ENCODE data around the gene PCDHA12.
"Not testable (repeated sequence)": the region's sequence is repeated elsewhere in the genome, so short reads cannot be mapped to it uniquely, and the experiment has no call there.

Gene PCDHA12

DNA sequence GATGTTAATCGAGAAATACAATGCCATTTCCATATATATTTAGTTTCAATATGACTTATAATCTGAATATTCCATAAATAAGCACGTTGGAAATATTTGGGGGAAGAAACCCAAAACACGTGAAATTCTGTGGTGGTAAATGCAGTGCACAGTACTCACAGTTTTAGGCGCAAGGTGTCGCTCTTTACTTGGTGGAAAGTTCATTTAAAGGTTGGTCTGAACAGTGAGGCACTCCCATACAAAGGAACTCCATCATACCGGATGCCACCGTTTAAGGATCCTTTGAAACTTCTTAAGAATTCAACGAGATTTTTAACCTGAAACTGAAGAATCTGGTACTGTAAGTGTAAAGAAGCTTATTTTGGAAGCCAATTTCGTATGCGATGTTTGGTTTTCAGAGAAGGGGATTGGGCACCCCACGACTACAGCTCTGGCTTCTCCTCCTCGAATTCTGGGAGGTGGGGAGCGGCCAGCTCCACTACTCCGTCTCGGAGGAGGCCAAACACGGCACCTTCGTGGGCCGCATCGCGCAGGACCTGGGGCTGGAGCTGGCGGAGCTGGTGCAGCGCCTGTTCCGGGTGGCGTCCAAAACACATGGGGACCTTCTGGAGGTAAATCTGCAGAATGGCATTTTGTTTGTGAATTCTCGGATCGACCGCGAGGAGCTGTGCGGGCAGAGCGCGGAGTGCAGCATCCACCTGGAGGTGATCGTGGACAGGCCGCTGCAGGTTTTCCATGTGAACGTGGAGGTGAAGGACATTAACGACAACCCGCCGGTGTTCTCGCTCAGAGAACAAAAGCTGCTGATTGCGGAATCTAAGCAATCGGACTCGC lies 6.2 kb upstream of the PCDHA12 start, which contains the start of gene PCDHA11:
TSS of gene PCDHA11 (plus strand) at position 237 of the 834 bp plus-strand sequence. CDS start at position 384, 147 bp downstream.
- WGBS, 2 experiments (ENCODE audit: insufficient coverage in 2 of 2) = 56 to 59% methylated on average over 31 to 38 of the region's 41 CpGs
- peak within 1 kb of the TSS; percentile 47 for H3K4me3 ChIP-seq (ENCODE audit: extremely low read depth, insufficient read depth, low read length, poor library complexity, severe bottlenecking)

DNA sequence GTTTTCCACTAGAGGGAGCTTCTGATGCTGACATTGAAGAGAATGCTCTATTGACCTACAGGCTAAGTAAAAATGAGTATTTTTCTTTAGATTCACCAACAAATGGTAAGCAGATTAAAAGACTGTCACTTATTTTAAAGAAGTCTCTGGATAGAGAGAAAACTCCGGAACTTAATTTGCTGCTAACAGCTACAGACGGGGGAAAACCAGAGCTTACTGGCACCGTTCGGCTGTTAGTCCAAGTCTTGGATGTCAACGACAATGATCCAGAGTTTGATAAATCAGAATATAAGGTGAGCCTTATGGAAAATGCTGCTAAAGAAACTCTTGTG lies 5.6 kb upstream of the PCDHA12 start:
- H3K9me3 ChIP-seq (ENCODE audit: control insufficient read depth, low read length) = peaks cover 12% of the 10 kb centered on the region
- H3K27ac ChIP-seq (ENCODE audit: low read depth, low read length, severe bottlenecking) = peak overlapping the region; percentile 26
- peak overlapping the region; percentile 47 for H3K4me3 ChIP-seq (ENCODE audit: extremely low read depth, insufficient read depth, low read length, poor library complexity, severe bottlenecking)
- no peaks in the 10 kb centered on the region for H3K4me1 ChIP-seq (ENCODE audit: control insufficient read depth, insufficient read depth, low read length, poor library complexity, severe bottlenecking)
- WGBS, 2 experiments (ENCODE audit: insufficient coverage in 2 of 2) = 92 to 96% methylated on average over 5 of the region's 5 CpGs
- H3K36me3 ChIP-seq (ENCODE audit: control insufficient read depth, insufficient read depth, low read length) = no peaks in the 10 kb centered on the region

More for the DNA sequence above, 6.2 kb upstream of the PCDHA12 start, which contains the start of gene PCDHA11:
- Histone ChIP-seq H3K4me1 (ENCODE audit: control insufficient read depth, insufficient read depth, low read length, poor library complexity, severe bottlenecking) (no peaks in the 10 kb centered on the region), H3K27ac (ENCODE audit: low read depth, low read length, severe bottlenecking) (peak within 1 kb of the TSS; percentile 26), H3K36me3 (ENCODE audit: control insufficient read depth, insufficient read depth, low read length) (no peaks in the 10 kb centered on the region), H3K9me3 (ENCODE audit: control insufficient read depth, low read length) (peaks cover 12% of the 10 kb centered on the region)

DNA sequence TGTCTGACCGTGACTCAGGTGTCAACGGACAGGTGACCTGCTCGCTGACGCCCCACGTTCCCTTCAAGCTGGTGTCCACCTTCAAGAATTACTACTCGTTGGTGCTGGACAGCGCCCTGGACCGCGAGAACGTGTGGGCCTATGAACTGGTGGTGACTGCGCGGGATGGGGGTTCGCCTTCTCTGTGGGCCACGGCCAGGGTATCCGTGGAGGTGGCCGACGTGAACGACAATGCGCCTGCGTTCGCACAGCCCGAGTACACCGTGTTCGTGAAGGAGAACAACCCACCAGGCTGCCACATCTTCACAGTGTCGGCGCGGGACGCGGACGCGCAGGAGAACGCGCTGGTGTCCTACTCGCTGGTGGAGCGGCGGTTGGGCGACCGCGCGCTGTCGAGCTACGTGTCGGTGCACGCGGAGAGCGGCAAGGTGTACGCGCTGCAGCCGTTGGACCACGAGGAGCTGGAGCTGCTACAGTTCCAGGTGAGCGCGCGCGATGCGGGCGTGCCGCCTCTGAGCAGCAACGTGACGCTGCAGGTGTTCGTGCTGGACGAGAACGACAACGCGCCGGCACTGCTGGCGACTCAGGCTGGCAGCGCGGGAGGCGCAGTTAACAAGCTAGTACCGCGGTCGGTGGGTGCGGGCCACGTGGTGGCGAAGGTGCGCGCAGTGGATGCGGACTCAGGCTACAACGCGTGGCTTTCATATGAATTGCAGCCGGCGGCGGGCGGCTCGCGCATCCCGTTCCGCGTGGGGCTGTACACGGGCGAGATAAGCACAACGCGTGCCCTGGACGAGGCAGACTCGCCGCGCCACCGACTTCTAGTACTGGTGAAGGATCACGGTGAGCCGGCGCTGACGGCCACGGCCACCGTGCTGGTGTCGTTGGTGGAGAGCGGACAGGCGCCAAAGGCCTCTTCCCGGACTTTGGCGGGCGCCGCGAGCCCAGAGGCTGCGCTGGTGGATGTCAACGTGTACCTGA lies 4.6 kb upstream of the PCDHA12 start:
- H3K9me3 ChIP-seq (ENCODE audit: control insufficient read depth, low read length) = peaks cover 12% of the 10 kb centered on the region
- H3K4me1 ChIP-seq (ENCODE audit: control insufficient read depth, insufficient read depth, low read length, poor library complexity, severe bottlenecking) = no peaks in the 10 kb centered on the region
- 96 to 98% methylated on average over 100 to 114 of the region's 114 CpGs for WGBS, 2 experiments (ENCODE audit: insufficient coverage in 2 of 2)
- H3K27ac ChIP-seq (ENCODE audit: low read depth, low read length, severe bottlenecking) = no peak overlapping the region
- H3K4me3 ChIP-seq (ENCODE audit: extremely low read depth, insufficient read depth, low read length, poor library complexity, severe bottlenecking) = no peak overlapping the region
- no peaks in the 10 kb centered on the region for H3K36me3 ChIP-seq (ENCODE audit: control insufficient read depth, insufficient read depth, low read length)

DNA sequence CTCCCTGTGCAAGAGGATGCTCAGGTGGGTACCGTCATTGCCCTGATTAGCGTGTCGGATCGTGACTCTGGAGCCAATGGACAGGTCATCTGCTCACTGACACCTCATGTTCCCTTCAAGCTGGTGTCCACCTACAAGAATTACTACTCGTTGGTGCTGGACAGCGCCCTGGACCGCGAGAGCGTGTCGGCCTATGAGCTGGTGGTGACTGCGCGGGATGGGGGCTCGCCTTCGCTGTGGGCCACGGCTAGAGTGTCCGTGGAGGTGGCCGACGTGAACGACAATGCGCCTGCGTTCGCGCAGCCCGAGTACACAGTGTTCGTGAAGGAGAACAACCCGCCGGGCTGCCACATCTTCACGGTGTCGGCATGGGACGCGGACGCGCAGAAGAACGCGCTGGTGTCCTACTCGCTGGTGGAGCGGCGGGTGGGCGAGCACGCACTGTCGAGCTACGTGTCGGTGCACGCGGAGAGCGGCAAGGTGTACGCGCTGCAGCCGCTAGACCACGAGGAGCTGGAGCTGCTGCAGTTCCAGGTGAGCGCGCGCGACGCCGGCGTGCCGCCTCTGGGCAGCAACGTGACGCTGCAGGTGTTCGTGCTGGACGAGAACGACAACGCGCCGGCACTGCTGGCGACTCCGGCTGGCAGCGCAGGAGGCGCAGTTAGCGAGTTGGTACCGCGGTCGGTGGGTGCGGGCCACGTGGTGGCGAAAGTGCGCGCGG lies 1.6 kb downstream of the PCDHA12 start:
- not testable (repeated sequence) for H3K4me1 ChIP-seq (ENCODE audit: control insufficient read depth, insufficient read depth, low read length, poor library complexity, severe bottlenecking); H3K9me3 ChIP-seq (ENCODE audit: control insufficient read depth, low read length); H3K4me3 ChIP-seq (ENCODE audit: extremely low read depth, insufficient read depth, low read length, poor library complexity, severe bottlenecking); H3K27ac ChIP-seq (ENCODE audit: low read depth, low read length, severe bottlenecking)
- 96 to 98% methylated on average over 71 to 75 of the region's 80 CpGs for WGBS, 2 experiments (ENCODE audit: insufficient coverage in 2 of 2)
- H3K36me3 ChIP-seq (ENCODE audit: control insufficient read depth, insufficient read depth, low read length) = peaks cover 16% of the 10 kb centered on the region

DNA sequence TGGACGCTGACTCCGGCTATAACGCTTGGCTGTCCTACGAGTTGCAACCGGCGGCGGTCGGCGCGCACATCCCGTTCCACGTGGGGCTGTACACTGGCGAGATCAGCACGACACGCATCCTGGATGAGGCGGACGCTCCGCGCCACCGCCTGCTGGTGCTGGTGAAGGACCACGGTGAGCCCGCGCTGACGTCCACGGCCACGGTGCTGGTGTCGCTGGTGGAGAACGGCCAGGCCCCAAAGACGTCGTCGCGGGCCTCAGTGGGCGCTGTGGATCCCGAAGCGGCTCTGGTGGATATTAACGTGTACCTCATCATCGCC lies 2.1 kb downstream of the PCDHA12 start:
- H3K4me3 ChIP-seq (ENCODE audit: extremely low read depth, insufficient read depth, low read length, poor library complexity, severe bottlenecking) = no peak overlapping the region
- 95 to 97% methylated on average over 35 to 37 of the region's 37 CpGs for WGBS, 2 experiments (ENCODE audit: insufficient coverage in 2 of 2)
- H3K9me3 ChIP-seq (ENCODE audit: control insufficient read depth, low read length) = no peaks in the 10 kb centered on the region
- H3K36me3 ChIP-seq (ENCODE audit: control insufficient read depth, insufficient read depth, low read length) = peaks cover 21% of the 10 kb centered on the region
- no peak overlapping the region for H3K27ac ChIP-seq (ENCODE audit: low read depth, low read length, severe bottlenecking)
- no peaks in the 10 kb centered on the region for H3K4me1 ChIP-seq (ENCODE audit: control insufficient read depth, insufficient read depth, low read length, poor library complexity, severe bottlenecking)

DNA sequence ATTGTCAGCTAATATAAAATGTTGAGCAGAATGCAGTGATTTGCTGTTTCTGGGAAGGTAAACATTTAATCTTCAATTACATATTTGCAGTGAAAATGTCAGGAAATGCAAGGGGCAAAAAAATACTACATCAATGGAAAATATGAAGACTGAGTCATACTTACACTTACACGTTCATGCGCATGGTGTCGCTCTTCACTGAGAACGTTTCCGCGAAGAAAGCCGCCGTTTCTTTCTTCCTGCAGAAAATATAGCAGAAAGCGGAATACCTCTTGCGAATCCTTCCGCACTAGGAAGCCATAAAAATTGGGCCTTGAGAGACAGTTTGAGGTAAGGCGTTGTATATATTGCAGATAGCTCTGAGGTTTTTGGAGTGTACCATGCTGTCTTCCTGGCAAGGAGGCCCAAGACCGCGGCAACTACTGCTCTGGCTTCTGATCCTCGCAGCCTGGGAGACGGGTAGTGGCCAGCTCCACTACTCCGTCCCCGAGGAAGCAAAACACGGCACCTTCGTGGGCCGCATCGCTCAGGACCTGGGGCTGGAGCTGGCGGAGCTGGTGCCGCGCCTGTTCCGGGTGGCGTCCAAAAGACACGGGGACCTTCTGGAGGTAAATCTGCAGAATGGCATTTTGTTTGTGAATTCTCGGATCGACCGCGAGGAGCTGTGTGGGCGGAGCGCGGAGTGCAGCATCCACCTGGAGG lies 6.9 kb downstream of the PCDHA12 start, which contains the start of gene PCDHA13:
TSS of gene PCDHA13 (plus strand) at position 236 of the 702 bp plus-strand sequence. CDS start at position 381, 145 bp downstream.
- 72 to 87% methylated on average over 13 to 19 of the region's 35 CpGs for WGBS, 2 experiments (ENCODE audit: insufficient coverage in 2 of 2)
- Histone ChIP-seq H3K27ac (ENCODE audit: low read depth, low read length, severe bottlenecking) (no peak within 1 kb of the TSS), H3K36me3 (ENCODE audit: control insufficient read depth, insufficient read depth, low read length) (peaks cover 23% of the 10 kb centered on the region), H3K4me1 (ENCODE audit: control insufficient read depth, insufficient read depth, low read length, poor library complexity, severe bottlenecking) (no peaks in the 10 kb centered on the region), H3K9me3 (ENCODE audit: control insufficient read depth, low read length) (no peaks in the 10 kb centered on the region), H3K4me3 (ENCODE audit: extremely low read depth, insufficient read depth, low read length, poor library complexity, severe bottlenecking) (peak within 1 kb of the TSS; percentile 17)

DNA sequence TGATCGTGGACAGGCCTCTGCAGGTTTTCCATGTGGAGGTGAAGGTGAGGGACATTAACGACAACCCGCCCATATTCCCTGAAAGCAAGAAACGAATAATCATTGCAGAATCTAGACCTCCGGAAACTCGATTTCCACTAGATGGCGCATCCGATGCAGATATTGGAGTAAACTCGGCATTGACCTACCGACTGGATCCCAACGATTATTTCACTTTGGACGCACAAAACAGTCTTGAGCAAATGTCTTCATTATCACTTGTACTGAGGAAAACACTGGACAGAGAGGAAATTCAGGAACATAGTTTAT lies 7.4 kb downstream of the PCDHA12 start:
- 60 to 64% methylated on average over 11 to 12 of the region's 12 CpGs for WGBS, 2 experiments (ENCODE audit: insufficient coverage in 2 of 2)
- Histone ChIP-seq H3K36me3 (ENCODE audit: control insufficient read depth, insufficient read depth, low read length) (peaks cover 18% of the 10 kb centered on the region), H3K4me1 (ENCODE audit: control insufficient read depth, insufficient read depth, low read length, poor library complexity, severe bottlenecking) (no peaks in the 10 kb centered on the region), H3K4me3 (ENCODE audit: extremely low read depth, insufficient read depth, low read length, poor library complexity, severe bottlenecking) (peak overlapping the region; percentile 17), H3K27ac (ENCODE audit: low read depth, low read length, severe bottlenecking) (no peak overlapping the region), H3K9me3 (ENCODE audit: control insufficient read depth, low read length) (no peaks in the 10 kb centered on the region)

DNA sequence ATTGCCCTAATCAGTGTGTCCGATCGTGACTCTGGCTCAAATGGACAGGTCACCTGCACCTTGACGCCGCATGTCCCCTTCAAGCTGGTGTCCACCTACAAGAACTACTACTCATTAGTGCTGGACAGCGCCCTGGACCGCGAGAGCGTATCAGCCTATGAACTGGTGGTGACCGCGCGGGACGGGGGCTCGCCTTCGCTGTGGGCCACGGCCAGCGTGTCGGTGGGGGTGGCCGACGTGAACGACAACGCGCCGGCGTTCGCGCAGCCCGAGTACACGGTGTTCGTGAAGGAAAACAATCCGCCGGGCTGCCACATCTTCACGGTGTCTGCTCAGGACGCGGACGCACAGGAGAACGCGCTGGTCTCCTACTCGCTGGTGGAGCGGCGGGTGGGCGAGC lies 8.3 kb downstream of the PCDHA12 start:
- Histone ChIP-seq H3K4me3 (ENCODE audit: extremely low read depth, insufficient read depth, low read length, poor library complexity, severe bottlenecking) (no peak overlapping the region), H3K9me3 (ENCODE audit: control insufficient read depth, low read length) (no peaks in the 10 kb centered on the region), H3K36me3 (ENCODE audit: control insufficient read depth, insufficient read depth, low read length) (peaks cover 17% of the 10 kb centered on the region), H3K27ac (ENCODE audit: low read depth, low read length, severe bottlenecking) (no peak overlapping the region), H3K4me1 (ENCODE audit: control insufficient read depth, insufficient read depth, low read length, poor library complexity, severe bottlenecking) (no peaks in the 10 kb centered on the region)
- 95 to 97% methylated on average over 33 to 38 of the region's 41 CpGs for WGBS, 2 experiments (ENCODE audit: insufficient coverage in 2 of 2)

DNA sequence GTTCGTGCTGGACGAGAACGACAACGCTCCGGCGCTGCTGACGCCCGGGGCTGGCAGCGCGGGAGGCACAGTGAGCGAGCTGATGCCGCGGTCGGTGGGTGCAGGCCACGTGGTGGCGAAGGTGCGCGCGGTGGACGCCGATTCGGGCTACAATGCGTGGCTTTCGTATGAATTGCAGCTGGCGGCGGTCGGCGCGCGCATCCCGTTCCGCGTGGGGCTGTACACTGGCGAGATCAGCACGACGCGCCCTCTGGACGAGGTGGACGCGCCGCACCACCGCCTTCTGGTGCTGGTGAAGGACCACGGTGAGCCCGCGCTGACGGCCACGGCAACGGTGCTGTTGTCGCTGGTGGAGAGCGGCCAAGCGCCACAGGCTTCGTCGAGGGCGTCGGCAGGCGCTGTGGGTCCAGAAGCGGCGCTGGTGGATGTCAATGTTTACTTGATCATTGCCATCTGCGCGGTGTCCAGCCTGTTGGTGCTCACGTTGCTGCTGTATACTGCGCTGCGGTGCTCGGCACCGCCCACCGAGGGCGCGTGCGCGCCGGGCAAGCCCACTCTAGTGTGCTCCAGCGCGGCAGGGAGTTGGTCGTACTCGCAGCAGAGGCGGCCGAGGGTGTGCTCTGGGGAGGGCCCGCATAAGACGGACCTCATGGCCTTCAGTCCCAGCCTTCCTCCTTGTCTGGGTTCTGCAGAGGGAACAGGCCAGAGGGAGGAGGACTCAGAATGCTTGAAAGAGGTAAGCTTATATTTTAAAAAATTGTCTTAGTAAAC lies 9.0 kb downstream of the PCDHA12 start:
- H3K27ac ChIP-seq (ENCODE audit: low read depth, low read length, severe bottlenecking) = no peak overlapping the region
- H3K9me3 ChIP-seq (ENCODE audit: control insufficient read depth, low read length) = no peaks in the 10 kb centered on the region
- no peak overlapping the region for H3K4me3 ChIP-seq (ENCODE audit: extremely low read depth, insufficient read depth, low read length, poor library complexity, severe bottlenecking)
- 96 to 98% methylated on average over 77 to 78 of the region's 79 CpGs for WGBS, 2 experiments (ENCODE audit: insufficient coverage in 2 of 2)
- H3K36me3 ChIP-seq (ENCODE audit: control insufficient read depth, insufficient read depth, low read length) = peaks cover 17% of the 10 kb centered on the region
- no peaks in the 10 kb centered on the region for H3K4me1 ChIP-seq (ENCODE audit: control insufficient read depth, insufficient read depth, low read length, poor library complexity, severe bottlenecking)
